ENCODE data around the gene CDC42BPB. TPM values are rescaled to one million over a fixed set of nuclear protein-coding genes. Genes with fewer than 3 reads are reported as not detected.

Gene CDC42BPB
- total RNA-seq, 1 donor from 2014 or later, result 147 TPM

DNA sequence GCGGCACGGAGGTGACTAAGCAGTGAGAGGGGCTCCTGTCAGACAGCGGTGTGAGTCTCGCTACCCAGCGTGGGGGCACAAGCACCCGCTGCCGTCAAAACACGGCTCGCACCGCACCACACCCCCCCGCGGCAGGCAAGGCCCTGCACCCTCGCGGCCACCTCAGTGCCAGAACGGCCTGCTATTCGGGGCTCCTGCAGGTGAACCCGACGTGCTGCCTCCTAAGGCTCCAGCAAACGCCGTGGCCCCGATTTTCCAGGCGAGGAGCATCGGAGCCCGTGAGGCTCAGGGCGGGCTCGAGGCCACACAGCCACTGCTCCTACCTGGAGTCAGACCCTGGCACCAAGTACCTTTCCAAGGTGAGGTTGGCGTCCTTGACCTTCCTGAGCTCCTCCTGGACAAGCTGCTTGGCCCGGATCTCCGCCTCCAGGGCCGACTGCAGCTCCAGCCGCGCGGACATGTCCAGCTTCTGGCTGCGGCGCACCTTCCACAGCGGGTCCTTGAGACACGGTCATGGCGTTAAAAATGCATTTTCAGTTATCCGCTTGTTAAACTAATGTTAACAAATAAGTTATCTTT lies 93.1 kb downstream of the CDC42BPB start:
- Histone ChIP-seq H3K4me3 (ENCODE audit: low read depth, low read length) (no peak overlapping the region), H3K36me3 (ENCODE audit: control insufficient read depth, insufficient read depth, low read length) (peaks cover 3% of the 10 kb centered on the region), H3K27me3 (ENCODE audit: control insufficient read depth, insufficient read depth, low read length) (no peaks in the 10 kb centered on the region)
- TF ChIP-seq, protein P1, sequence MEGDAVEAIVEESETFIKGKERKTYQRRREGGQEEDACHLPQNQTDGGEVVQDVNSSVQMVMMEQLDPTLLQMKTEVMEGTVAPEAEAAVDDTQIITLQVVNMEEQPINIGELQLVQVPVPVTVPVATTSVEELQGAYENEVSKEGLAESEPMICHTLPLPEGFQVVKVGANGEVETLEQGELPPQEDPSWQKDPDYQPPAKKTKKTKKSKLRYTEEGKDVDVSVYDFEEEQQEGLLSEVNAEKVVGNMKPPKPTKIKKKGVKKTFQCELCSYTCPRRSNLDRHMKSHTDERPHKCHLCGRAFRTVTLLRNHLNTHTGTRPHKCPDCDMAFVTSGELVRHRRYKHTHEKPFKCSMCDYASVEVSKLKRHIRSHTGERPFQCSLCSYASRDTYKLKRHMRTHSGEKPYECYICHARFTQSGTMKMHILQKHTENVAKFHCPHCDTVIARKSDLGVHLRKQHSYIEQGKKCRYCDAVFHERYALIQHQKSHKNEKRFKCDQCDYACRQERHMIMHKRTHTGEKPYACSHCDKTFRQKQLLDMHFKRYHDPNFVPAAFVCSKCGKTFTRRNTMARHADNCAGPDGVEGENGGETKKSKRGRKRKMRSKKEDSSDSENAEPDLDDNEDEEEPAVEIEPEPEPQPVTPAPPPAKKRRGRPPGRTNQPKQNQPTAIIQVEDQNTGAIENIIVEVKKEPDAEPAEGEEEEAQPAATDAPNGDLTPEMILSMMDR (IDR thresholded peaks at IDR 0.05; ENCODE audit: insufficient read depth, low read length, poor library complexity, severe bottlenecking), result no peak
- no peak for DNase-seq (ENCODE audit: low read depth)

DNA sequence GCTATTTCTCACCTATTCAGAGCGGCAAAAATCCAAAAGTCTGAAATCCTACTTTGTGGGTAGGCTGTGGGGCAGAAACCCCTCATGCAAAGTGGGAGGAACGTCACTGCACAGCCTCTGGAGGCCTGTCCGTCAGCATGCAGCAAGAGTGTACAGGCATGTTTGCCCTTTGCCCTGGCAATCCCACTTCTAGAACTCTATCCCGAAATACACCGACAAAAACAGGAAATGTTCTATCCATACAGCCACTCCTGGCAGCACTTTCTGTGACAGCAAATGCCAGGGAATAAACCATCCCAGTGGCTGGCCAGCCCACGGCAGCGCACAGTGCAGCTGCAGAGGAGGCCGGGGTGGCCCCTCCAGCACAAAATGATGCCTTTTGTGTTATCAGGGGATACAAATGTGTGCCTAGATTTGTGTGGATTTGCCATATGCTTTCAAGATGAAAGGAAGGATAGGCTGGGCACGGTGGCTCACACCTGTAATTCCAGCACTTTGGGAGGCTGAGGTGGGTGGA lies 95.2 kb downstream of the CDC42BPB start:
- Histone ChIP-seq H3K36me3 (ENCODE audit: control insufficient read depth, insufficient read depth, low read length) (peaks cover 2% of the 10 kb centered on the region), H3K4me3 (ENCODE audit: low read depth, low read length) (no peak overlapping the region), H3K27me3 (ENCODE audit: control insufficient read depth, insufficient read depth, low read length) (no peaks in the 10 kb centered on the region)
- TF ChIP-seq, protein P1 (IDR thresholded peaks at IDR 0.05; ENCODE audit: insufficient read depth, low read length, poor library complexity, severe bottlenecking), result no peak
- DNase-seq (ENCODE audit: low read depth), result no peak

DNA sequence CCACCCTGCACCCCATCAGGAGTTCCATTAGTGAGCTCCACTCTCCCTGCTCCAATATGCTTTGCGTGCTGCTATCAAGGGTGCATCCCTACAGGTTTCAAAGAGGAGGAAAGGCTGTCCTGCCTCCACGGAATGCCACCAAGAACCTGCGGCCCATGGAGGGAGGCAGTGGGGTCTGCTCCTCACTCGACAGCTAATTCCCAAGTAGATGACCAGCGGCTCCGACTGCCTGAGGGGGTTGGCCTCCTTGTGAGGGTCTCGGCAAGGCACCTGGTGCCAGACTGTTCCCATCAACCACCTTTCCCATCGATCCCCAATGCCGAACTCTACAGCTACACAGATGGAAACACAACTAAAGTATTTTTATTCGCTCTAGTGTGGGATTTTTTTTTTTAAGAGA lies 98.9 kb downstream of the CDC42BPB start:
- H3K36me3 ChIP-seq (ENCODE audit: control insufficient read depth, insufficient read depth, low read length), result peaks cover 6% of the 10 kb centered on the region
- TF ChIP-seq, protein P1 (IDR thresholded peaks at IDR 0.05; ENCODE audit: insufficient read depth, low read length, poor library complexity, severe bottlenecking), result no peak
- H3K27me3 ChIP-seq (ENCODE audit: control insufficient read depth, insufficient read depth, low read length), result no peaks in the 10 kb centered on the region
- H3K4me3 ChIP-seq (ENCODE audit: low read depth, low read length), result no peak overlapping the region
- no peak for DNase-seq (ENCODE audit: low read depth)

DNA sequence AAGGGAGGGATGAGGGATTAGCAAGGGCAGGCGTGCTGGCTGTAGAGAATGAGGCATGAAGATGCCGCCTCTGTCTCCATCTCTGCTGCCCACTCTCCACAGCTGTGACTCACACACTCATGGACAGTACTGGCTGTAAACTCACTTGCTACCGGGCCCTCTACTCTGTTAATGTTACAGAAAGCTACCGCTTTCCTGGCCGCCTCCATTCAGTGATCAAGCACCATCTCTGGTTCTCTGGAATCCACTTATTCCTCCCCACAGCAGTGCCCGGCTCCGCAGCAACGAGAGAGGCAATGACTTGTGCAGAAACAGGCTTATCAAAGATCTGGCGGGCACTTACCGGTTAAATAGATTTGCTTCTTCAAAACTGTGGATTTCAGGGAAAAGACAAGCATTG lies 100.1 kb downstream of the CDC42BPB start:
- H3K27me3 ChIP-seq (ENCODE audit: control insufficient read depth, insufficient read depth, low read length), result no peaks in the 10 kb centered on the region
- TF ChIP-seq, protein P1 (IDR thresholded peaks at IDR 0.05; ENCODE audit: insufficient read depth, low read length, poor library complexity, severe bottlenecking), result no peak
- DNase-seq (ENCODE audit: low read depth), result no peak
- H3K36me3 ChIP-seq (ENCODE audit: control insufficient read depth, insufficient read depth, low read length), result peaks cover 8% of the 10 kb centered on the region
- no peak overlapping the region for H3K4me3 ChIP-seq (ENCODE audit: low read depth, low read length)

DNA sequence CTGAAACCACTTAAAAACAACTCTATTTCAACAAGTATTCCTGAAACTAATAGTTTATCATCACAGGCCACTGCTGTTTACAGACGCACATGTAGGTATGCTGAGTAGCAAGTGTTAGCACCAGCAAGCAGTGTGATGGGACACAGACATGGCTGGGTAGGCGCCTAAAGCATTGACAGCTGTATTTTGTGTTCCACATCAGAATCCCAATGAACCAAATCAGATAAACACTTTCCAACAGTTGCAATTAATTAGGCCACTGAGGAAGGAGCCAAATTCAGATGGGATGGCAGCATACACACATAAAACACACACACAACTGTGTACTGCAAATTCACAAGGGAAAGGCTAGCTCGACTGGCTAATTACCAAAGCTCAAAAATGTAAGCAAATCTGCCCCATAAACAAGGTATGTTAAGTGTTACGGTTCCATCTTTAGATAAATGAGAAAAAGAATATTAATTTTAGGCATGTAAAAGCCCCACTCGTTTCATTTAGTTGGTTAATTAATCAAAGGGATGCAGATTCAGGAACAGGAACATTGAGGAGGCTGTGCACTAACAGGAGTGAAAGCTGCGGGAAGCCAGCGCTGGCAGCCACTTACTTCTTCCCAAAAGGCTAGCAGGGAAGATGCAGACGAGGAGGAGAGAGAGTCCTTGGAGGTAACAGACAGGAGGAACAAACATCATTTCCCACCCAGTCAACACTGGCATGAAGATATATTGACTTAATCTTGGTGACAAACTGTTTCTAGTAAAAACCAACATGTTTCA lies 101.5 kb downstream of the CDC42BPB start:
- Histone ChIP-seq H3K4me3 (ENCODE audit: low read depth, low read length) (no peak overlapping the region), H3K27me3 (ENCODE audit: control insufficient read depth, insufficient read depth, low read length) (no peaks in the 10 kb centered on the region), H3K36me3 (ENCODE audit: control insufficient read depth, insufficient read depth, low read length) (peaks cover 6% of the 10 kb centered on the region)
- TF ChIP-seq, protein P1 (IDR thresholded peaks at IDR 0.05; ENCODE audit: insufficient read depth, low read length, poor library complexity, severe bottlenecking), result no peak
- no peak for DNase-seq (ENCODE audit: low read depth)
